Activated CD4-positive, CD25-positive, alpha-beta regulatory T cell treated with anti-CD3 and anti-CD28 coated beads, Interleukin-2, amount 50 U/mL, for 16 hours (primary cell): Measurements from ENCODE around the gene SCAF1.
A peak's percentile ranks its signal among the peaks of the same experiment; 100 is the strongest.

Experiments
- DNase-seq: peaks from one replicate; pipeline ENCODE4 v3.0.0-alpha.2; 2020; ENCODE audit warnings: low read depth, low spot score

Gene SCAF1

DNA sequence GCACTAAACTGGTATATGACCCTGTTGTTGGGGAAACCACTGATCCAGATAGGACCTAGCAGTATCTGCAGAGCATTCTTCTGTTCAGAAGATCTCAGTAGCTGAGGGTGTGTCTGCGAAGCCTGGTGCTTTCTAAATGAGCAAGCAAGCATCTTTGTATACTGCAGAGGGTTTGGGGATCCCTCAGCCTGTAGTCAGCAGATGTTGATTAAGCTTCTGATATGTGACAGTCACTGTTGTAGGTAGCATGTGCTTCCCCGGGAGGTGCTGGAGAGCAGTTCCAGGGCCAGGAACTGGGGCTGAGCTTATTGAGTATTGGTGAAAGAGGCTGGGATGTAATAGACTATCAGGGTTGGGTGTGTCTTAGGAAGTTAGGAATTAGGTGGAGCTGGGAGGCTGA, 1.5 kb downstream of the SCAF1 start:
- no peak for DNase-seq

DNA sequence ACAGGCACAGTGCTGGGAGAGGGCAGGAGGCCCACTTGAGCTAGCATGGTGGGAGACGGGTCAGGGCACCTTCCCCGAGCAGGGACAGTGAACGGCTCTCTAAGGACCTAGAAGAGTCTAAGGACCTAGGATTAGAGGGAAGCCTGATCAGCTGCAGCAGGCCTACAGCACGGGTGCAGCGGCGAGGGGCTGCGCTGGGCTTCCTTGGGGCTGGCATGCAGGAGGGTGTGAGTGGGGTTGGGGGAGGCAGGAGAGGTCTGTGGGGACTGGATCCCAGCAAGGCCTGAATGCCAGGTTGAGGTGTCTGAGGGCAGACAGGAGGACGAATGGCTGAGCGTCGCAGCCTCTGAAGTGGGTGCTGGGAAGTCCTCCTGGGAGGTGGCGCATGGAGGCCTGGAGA, 3.6 kb downstream of the SCAF1 start:
- no peak for DNase-seq

DNA sequence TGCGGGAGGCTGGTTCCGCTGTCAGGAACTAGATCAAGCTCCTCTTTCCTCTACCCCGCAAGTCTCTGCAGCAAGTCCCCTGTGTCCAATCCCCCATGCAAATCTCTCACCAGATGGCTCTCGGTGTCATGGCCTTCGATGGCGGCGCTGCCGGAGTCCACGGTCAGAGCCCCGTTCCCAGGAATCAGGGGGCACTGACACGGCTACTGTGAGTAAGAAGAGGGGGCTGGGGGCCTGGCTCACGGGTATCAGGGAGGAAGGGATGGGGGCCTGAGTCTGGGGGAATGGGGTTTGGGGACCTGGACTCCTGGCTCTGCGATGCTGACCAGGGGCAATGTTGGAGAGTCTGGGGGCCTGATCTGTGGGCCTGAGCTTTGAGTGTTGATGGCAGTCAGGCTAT, 4.0 kb downstream of the SCAF1 start:
- no peak for DNase-seq

DNA sequence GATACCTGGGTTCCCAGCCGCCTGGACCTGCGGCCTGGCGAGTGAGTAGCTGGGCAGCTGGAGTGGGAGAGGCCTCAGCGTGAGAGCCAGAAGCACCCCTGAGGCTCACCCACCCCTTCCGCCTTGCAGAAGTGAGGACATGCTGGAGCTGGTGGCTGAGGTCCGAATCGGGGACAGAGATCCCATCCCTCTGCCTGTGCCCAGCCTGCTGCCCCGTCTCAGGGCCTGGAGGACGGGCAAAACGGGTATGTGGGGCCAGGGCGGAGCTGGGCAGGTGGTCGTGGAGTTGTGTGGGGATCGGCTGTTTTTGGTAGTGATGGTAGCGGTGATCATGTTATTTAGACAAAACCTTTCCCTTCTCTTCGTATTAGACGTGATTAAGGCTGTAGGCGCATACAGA, 4.6 kb downstream of the SCAF1 start:
- no peak for DNase-seq

- no peak for DNase-seq
These were observed 9.2 kb downstream of the SCAF1 start for GRCh38 chr19:49651029-49651819.

GRCh38 chr19:49651820-49652550, 10.0 kb downstream of the SCAF1 start:
- no peak for DNase-seq

DNA sequence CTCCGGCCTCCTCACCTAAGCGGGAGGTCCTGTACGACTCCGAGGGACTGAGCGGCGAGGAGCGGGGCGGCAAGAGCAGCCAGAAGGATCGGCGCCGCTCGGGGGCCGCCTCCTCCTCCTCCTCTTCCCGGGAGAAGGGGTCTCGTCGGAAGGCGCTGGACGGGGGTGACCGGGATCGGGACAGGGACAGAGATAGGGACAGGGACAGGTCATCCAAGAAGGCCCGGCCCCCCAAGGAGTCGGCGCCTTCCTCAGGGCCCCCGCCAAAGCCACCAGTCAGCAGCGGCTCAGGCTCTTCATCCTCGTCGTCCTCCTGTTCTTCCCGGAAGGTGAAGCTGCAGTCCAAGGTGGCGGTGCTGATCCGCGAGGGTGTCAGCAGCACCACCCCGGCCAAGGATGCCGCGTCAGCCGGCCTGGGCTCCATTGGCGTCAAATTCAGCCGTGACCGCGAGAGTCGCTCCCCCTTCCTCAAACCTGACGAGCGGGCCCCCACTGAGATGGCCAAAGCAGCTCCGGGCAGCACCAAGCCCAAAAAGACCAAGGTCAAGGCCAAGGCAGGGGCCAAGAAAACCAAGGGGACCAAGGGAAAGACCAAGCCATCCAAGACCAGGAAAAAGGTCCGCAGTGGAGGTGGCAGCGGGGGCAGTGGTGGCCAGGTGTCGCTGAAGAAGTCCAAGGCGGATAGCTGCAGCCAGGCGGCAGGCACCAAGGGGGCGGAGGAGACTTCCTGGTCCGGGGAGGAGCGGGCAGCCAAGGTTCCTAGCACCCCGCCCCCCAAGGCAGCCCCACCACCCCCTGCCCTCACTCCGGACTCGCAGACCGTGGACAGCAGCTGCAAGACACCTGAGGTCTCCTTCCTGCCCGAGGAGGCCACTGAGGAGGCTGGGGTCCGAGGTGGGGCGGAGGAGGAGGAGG, 10.8 kb downstream of the SCAF1 start:
- DNase-seq = no peak

DNA sequence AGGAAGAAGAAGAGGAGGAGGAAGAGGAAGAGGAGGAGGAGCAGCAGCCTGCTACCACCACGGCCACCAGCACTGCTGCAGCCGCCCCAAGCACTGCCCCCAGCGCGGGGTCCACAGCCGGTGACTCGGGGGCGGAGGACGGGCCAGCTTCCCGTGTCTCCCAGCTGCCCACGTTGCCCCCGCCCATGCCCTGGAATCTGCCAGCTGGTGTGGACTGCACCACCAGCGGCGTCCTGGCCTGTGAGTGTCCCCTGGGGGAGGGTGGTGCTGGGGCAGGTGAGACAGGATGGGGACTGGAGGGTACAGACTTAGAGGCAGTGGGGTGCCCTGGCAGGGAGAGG, 11.4 kb downstream of the SCAF1 start:
- no peak for DNase-seq

GRCh38 chr19:49654581-49654980, 12.6 kb downstream of the SCAF1 start:
- DNase-seq = no peak

DNA sequence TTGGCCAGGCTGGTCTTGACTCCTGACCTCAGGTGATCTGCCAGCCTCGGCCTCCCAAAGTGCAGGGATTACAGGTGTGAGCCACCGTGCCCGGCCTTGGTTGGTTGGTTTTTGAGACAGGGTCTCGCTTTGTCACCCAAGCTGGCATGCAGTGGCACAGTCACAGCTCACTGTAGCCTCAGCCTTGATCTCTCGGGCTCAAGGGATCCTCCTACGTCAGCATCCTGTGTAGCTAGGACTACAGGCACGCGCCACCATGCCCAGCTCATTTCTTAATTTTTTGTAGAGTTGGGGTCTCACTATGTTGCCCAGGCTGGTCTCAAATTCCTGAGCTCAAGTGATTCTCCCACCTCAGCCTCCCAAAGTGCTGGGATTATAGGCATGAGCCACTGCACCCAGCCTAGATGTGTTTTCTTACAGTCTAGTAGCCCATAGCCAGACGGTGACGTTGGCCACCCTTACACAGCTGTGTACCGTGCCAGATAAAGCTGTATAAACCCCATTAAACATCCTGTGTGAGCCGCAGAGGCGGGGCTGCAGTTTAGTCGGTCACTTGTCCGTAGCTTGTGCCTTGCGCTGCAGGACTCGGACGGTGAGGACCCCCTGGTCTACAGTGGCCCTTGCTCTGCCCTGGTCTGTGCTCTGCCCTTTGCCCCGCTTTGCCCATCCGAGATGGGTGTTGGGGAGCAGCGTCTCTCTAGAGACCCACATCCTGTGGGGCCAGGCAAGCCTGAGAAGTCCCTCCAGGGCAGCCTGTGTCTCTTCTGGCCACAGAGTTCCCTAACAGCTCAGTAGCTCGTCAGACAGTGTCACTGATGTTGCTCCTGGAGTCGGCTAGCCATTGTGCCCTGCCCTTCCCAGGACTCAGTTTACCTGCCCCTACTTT, 13.8 kb downstream of the SCAF1 start:
- DNase-seq = no peak

GRCh38 chr19:49656456-49657109, 14.6 kb downstream of the SCAF1 start:
- no peak for DNase-seq

DNA sequence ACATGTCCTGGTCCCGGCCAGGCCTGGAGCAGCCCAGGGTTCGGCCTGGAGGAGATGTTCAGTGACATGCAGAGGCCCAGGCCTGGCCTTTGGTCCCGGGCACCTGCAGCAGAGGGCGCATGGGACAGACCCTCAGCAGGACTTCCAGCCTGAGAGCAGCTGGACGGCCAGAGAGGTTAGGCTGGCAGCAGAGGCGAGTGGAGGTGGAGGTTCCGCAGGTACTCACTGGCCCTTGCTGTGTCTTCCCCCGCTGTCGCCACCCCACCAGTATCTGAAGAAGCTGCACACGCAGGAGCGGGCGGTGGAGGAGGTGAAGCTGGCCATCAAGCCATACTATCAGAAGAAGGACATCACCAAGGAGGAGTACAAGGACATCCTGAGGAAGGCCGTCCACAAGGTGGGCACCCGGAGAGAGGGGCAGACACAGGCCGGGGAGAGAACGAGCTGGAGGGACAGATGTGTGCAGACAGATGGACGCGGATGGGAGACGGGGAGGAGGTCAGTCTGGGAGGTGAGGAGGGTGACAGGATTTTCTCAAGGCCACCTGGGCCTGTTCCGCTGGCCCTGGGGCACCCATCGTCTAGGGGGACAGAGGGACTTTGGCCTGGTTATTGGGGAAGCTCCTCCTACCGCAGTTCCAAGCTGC, 15.6 kb downstream of the SCAF1 start:
- DNase-seq = no peak

- DNase-seq = no peak
These were observed 16.1 kb downstream of the SCAF1 start for GRCh38 chr19:49658139-49658517.

- DNase-seq = no peak
These were observed 16.8 kb downstream of the SCAF1 start for GRCh38 chr19:49658566-49659442.

DNA sequence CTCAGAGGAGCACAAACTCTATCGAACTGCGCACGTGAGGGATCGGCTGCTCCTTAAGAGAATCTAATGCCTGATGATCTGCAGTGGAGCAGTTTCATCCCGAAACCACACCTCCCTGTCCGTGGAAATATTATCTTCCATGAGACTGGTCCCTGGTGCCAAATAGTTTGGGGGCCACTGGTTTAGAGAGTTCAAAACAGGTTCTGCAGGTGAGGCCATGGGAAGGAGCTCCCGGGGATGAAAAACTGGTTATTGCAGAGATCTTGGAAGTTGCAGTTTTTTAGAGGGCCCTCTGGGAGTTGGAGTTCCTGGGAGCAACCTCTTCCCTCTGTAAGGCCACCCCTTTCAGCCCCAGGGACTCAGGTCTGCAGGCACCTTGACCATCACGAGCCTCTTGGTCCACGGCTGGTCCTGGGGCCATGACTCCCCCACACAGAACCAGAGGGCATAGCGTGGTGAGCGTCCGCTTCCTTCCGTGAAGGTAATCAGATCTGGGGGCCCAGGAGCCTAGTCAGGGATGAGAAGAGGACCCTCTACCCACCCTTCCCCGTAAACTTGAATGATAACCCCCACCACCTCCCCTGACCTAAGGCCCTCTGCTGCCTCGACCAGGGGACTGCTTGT, 18.4 kb downstream of the SCAF1 start:
- DNase-seq = no peak

DNA sequence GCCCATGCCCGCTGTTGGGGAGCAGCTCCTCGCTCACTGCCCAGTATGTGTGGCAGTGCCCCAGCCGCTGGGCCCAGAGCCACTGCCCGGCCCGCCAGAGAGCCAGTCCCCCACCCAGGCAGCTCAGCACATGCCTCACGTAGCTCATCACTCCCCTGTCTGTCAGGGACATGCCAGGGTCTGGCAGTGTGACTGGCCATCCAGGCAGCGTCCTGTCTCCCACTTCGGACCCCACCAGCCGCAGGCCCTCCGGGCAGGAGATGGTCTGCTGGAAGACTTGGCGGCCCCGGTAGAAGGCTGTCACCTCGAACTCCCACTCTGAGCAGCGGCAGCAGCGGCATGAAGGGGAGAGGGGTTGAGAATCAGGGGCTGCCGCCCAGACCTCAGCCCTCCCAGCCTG, 20.0 kb downstream of the SCAF1 start:
- no peak for DNase-seq

GRCh38 chr19:49663224-49663623, 21.2 kb downstream of the SCAF1 start:
- no peak for DNase-seq

- DNase-seq = peak; percentile 82
These were observed 22.4 kb downstream of the SCAF1 start for GRCh38 chr19:49664171-49665035.
